GM23248 (cell line): ENCODE data around the gene GDF10. TPM values are rescaled to one million over a fixed set of nuclear protein-coding genes. Genes with fewer than 3 reads are reported as not detected.

Experiments used
- DNase-seq: peaks from one replicate; pipeline ENCODE4 v3.0.0-alpha.2; 2015
- H2AFZ ChIP-seq: fragments of 200-600 bp; sonication (generic); 2 replicates; pipeline ENCODE4 v1.6.1; 2016; ENCODE audit warnings: antibody characterized with exemption
- H3F3A ChIP-seq: fragments of 200-600 bp; sonication (generic); 2 replicates; pipeline ENCODE4 v1.6.1; 2016; ENCODE audit warnings: mild to moderate bottlenecking, antibody characterized with exemption, mixed run types; ENCODE audit not compliant: insufficient read depth
- H3K27ac ChIP-seq: fragments of 200-600 bp; sonication (generic); 2 replicates; pipeline ENCODE4 v1.5.1; 2016; ENCODE audit warnings: mild to moderate bottlenecking
- H3K27me3 ChIP-seq: fragments of 200-600 bp; sonication (generic); replicated peaks from 2 replicates; pipeline ENCODE4 v1.6.1; 2016; ENCODE audit warnings: mild to moderate bottlenecking; ENCODE audit not compliant: insufficient read depth
- H3K36me3 ChIP-seq: fragments of 200-600 bp; sonication (generic); 2 replicates; pipeline ENCODE4 v1.6.1; 2016; ENCODE audit warnings: low read depth, mild to moderate bottlenecking
- H3K4me1 ChIP-seq: fragments of 200-600 bp; sonication (generic); 2 replicates; pipeline ENCODE4 v1.6.1; 2016; ENCODE audit warnings: mild to moderate bottlenecking; ENCODE audit not compliant: insufficient read depth
- H3K4me2 ChIP-seq: fragments of 200-600 bp; sonication (generic); one replicate; pipeline ENCODE4 v1.6.1; 2016; ENCODE audit warnings: mild to moderate bottlenecking; ENCODE audit not compliant: unreplicated experiment
- H3K4me3 ChIP-seq: fragments of 200-600 bp; sonication (generic); 2 replicates; pipeline ENCODE4 v1.5.1; 2016; ENCODE audit warnings: mild to moderate bottlenecking
- H3K79me2 ChIP-seq: fragments of 200-600 bp; sonication (generic); 2 replicates; pipeline ENCODE4 v1.6.1; 2016; ENCODE audit warnings: mild to moderate bottlenecking; ENCODE audit not compliant: insufficient read depth
- H3K9ac ChIP-seq: fragments of 200-600 bp; sonication (generic); 2 replicates; pipeline ENCODE4 v1.6.1; 2016; ENCODE audit warnings: mild to moderate bottlenecking
- H3K9me2 ChIP-seq: fragments of 200-600 bp; sonication (generic); 2 replicates; pipeline ENCODE4 v1.6.1; 2016; ENCODE audit warnings: mixed run types, mild to moderate bottlenecking, moderate library complexity; ENCODE audit not compliant: insufficient read depth
- H3K9me3 ChIP-seq: fragments of 200-600 bp; sonication (generic); one replicate; pipeline ENCODE4 v1.6.1; 2017; ENCODE audit warnings: low read depth
- H4K20me1 ChIP-seq: fragments of 200-600 bp; sonication (generic); 2 replicates; pipeline ENCODE4 v1.6.0; 2016; ENCODE audit not compliant: insufficient read depth
- EZH2 ChIP-seq: fragments of 200-600 bp; sonication (generic); IDR thresholded peaks from 2 replicates; pipeline ENCODE4 v1.6.1; 2018; ENCODE audit warnings: antibody characterized with exemption, mild to moderate bottlenecking; ENCODE audit not compliant: insufficient read depth, poor library complexity, severe bottlenecking
- EZH2phosphoT487 ChIP-seq: fragments of 200-600 bp; sonication (generic); IDR thresholded peaks from 2 replicates; pipeline ENCODE4 v1.6.1; 2018; ENCODE audit warnings: antibody characterized with exemption, moderate library complexity, mild to moderate bottlenecking, low read depth; ENCODE audit not compliant: insufficient read depth
- WGBS, 2 experiments: methylation state at CpG; one replicate each; pipeline ENCODE4 v1.1.6; 2015 to 2017; ENCODE audit warnings: low lambda C conversion rate in 2 of 2, low coverage in 1 of 2; ENCODE audit errors: missing lambda C conversion rate in 2 of 2; 5-methylcytosine and 5-hydroxymethylcytosine counted together
- in situ Hi-C: fragments of 300-500 bp; cut with MboI; formaldehyde crosslinking; loops from 2 replicates; pipeline ENCODE4 v1.15.0; 2020
- polyA plus RNA-seq: library from polyadenylated mRNA; unstranded; fragments of >200 nt; fragmentation: Nextera tagmentation; extraction: Ambion mirVana; gene quantifications from 2 replicates; pipeline ENCODE4 v1.2.1, GENCODE V29; 2016
- total RNA-seq: library from RNA; depleted of rRNA; stranded (reverse); fragments of >200 nt; shearing (Covaris generic); gene quantifications from 2 replicates; pipeline ENCODE4 v1.2.3, GENCODE V29; 2014

GDF10 gene
- total and polyA plus RNA-seq, 2 experiments from 2014 or later = 0.08 to 0.22 TPM

- H3K27ac ChIP-seq = no peak overlapping the region
- in situ Hi-C loops = no loop called here
- 49 to 52% methylated on average over 12 of the region's 12 CpGs for WGBS, 2 experiments
- no peak for DNase-seq
- H3K79me2 ChIP-seq = no peaks in the 10 kb centered on the region
- H3K4me2 ChIP-seq = no peak overlapping the region
- H3K4me1 ChIP-seq = no peaks in the 10 kb centered on the region
- peaks cover 4% of the 10 kb centered on the region for H3K27me3 ChIP-seq
- no peaks in the 10 kb centered on the region for H3K9me3 ChIP-seq
- no peak overlapping the region for H3K4me3 ChIP-seq
- H3K9ac ChIP-seq = no peak overlapping the region
- no peaks in the 10 kb centered on the region for H3K36me3 ChIP-seq
- no peaks in the 10 kb centered on the region for H3F3A ChIP-seq
- no peaks in the 10 kb centered on the region for H3K9me2 ChIP-seq
- H2AFZ ChIP-seq = no peak overlapping the region
- TF ChIP-seq EZH2 (no peak), EZH2phosphoT487 (no peak)
- H4K20me1 ChIP-seq = no peaks in the 10 kb centered on the region
Observed at GRCh38 chr10:47287365-47287802, 12.6 kb upstream of the GDF10 start.

GRCh38 chr10:47287805-47288204, 12.2 kb upstream of the GDF10 start:
- no peaks in the 10 kb centered on the region for H3K4me1 ChIP-seq
- H3K9me3 ChIP-seq = no peaks in the 10 kb centered on the region
- H3K36me3 ChIP-seq = no peaks in the 10 kb centered on the region
- DNase-seq = no peak
- no peak overlapping the region for H3K4me2 ChIP-seq
- no peak overlapping the region for H3K4me3 ChIP-seq
- H3K9me2 ChIP-seq = no peaks in the 10 kb centered on the region
- no peaks in the 10 kb centered on the region for H4K20me1 ChIP-seq
- no peaks in the 10 kb centered on the region for H3F3A ChIP-seq
- 57 to 61% methylated on average over 6 of the region's 6 CpGs for WGBS, 2 experiments
- H3K79me2 ChIP-seq = no peaks in the 10 kb centered on the region
- no peak overlapping the region for H3K27ac ChIP-seq
- peaks cover 4% of the 10 kb centered on the region for H3K27me3 ChIP-seq
- no peak overlapping the region for H3K9ac ChIP-seq
- H2AFZ ChIP-seq = no peak overlapping the region
- TF ChIP-seq EZH2 (no peak), EZH2phosphoT487 (no peak)
- in situ Hi-C loops = no loop called here

- H3K9ac ChIP-seq = no peak overlapping the region
Observed at GRCh38 chr10:47288236-47288635, 11.8 kb upstream of the GDF10 start.

GRCh38 chr10:47288916-47289495, 11.0 kb upstream of the GDF10 start:
- WGBS, 2 experiments = 52 to 55% methylated on average over 9 of the region's 9 CpGs
- in situ Hi-C loops = no loop called here
- TF ChIP-seq EZH2 (no peak), EZH2phosphoT487 (no peak)

More at GRCh38 chr10:47288236-47288635, 11.8 kb upstream of the GDF10 start:
- no peak overlapping the region for H3K27ac ChIP-seq
- H3K9me3 ChIP-seq = no peaks in the 10 kb centered on the region
- H3K79me2 ChIP-seq = no peaks in the 10 kb centered on the region
- H3K4me2 ChIP-seq = no peak overlapping the region
- no peaks in the 10 kb centered on the region for H3K9me2 ChIP-seq
- H3K4me1 ChIP-seq = no peaks in the 10 kb centered on the region
- DNase-seq = no peak
- peaks cover 4% of the 10 kb centered on the region for H3K27me3 ChIP-seq
- in situ Hi-C loops = no loop called here
- TF ChIP-seq EZH2phosphoT487 (no peak), EZH2 (no peak)
- no peaks in the 10 kb centered on the region for H3K36me3 ChIP-seq
- H3F3A ChIP-seq = no peaks in the 10 kb centered on the region
- no peak overlapping the region for H3K4me3 ChIP-seq
- 43 to 49% methylated on average over 8 of the region's 8 CpGs for WGBS, 2 experiments
- H2AFZ ChIP-seq = no peak overlapping the region
- no peaks in the 10 kb centered on the region for H4K20me1 ChIP-seq

GRCh38 chr10:47289921-47290320, 10.1 kb upstream of the GDF10 start:
- no peaks in the 10 kb centered on the region for H3K9me3 ChIP-seq
- H3K9ac ChIP-seq = no peak overlapping the region
- TF ChIP-seq EZH2phosphoT487 (no peak), EZH2 (no peak)
- no peak overlapping the region for H3K27ac ChIP-seq
- peaks cover 9% of the 10 kb centered on the region; the same call in 1 of the 2 replicates for H3K27me3 ChIP-seq
- no peaks in the 10 kb centered on the region for H3K4me1 ChIP-seq
- no peaks in the 10 kb centered on the region for H4K20me1 ChIP-seq
- H3K36me3 ChIP-seq = no peaks in the 10 kb centered on the region
- in situ Hi-C loops = no loop called here
- no peak overlapping the region for H2AFZ ChIP-seq
- H3F3A ChIP-seq = no peaks in the 10 kb centered on the region
- H3K9me2 ChIP-seq = no peaks in the 10 kb centered on the region
- DNase-seq = no peak
- H3K79me2 ChIP-seq = no peaks in the 10 kb centered on the region
- 46 to 58% methylated on average over 6 of the region's 6 CpGs for WGBS, 2 experiments
- no peak overlapping the region for H3K4me3 ChIP-seq
- no peak overlapping the region for H3K4me2 ChIP-seq

More at GRCh38 chr10:47288916-47289495, 11.0 kb upstream of the GDF10 start:
- peaks cover 4% of the 10 kb centered on the region; the same call in 1 of the 2 replicates for H3K27me3 ChIP-seq
- no peak for DNase-seq
- H3K4me3 ChIP-seq = no peak overlapping the region
- no peak overlapping the region for H2AFZ ChIP-seq
- H3K9me2 ChIP-seq = no peaks in the 10 kb centered on the region
- no peaks in the 10 kb centered on the region for H3K36me3 ChIP-seq
- no peaks in the 10 kb centered on the region for H4K20me1 ChIP-seq
- H3K27ac ChIP-seq = no peak overlapping the region
- no peaks in the 10 kb centered on the region for H3K9me3 ChIP-seq
- no peaks in the 10 kb centered on the region for H3K79me2 ChIP-seq
- H3K4me1 ChIP-seq = no peaks in the 10 kb centered on the region
- H3K9ac ChIP-seq = no peak overlapping the region
- H3F3A ChIP-seq = no peaks in the 10 kb centered on the region
- H3K4me2 ChIP-seq = no peak overlapping the region
